GM18861 (cell line): ENCODE data around the gene CFAP91.

Experiments used
- ATAC-seq: cut with Tn5 transposase; IDR thresholded peaks from one replicate; pipeline ENCODE4 v1.9.1; 2021; ENCODE audit not compliant: unreplicated experiment

The CFAP91 gene

GRCh38 chr3:119738741-119739140 is 35.9 kb downstream of the CFAP91 start:
- no peak for ATAC-seq

- ATAC-seq, result no peak
Measured at GRCh38 chr3:119741657-119742590, 39.1 kb downstream of the CFAP91 start.

GRCh38 chr3:119743921-119744320 is 41.1 kb downstream of the CFAP91 start:
- ATAC-seq, result no peak

DNA sequence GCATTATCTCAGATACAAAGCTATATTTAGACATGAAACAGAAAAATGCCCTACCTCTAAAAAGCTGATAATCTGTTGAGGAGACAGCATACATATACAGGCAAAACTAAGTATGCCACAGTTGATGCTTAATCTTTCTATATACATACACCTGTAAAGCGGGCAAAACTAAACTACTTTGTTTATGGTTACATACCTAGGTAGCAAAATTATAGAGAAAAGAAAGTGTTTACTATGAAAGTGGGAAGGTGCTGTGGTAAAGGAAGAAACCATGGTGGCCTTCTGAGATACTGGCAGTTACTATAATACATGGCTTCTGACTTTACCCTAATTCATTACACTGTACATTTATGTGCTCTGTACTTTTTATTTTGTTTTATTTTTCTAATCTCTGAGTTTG is 43.1 kb downstream of the CFAP91 start:
- ATAC-seq, result no peak

- ATAC-seq, result no peak
Measured at GRCh38 chr3:119746423-119746822, 43.6 kb downstream of the CFAP91 start.

DNA sequence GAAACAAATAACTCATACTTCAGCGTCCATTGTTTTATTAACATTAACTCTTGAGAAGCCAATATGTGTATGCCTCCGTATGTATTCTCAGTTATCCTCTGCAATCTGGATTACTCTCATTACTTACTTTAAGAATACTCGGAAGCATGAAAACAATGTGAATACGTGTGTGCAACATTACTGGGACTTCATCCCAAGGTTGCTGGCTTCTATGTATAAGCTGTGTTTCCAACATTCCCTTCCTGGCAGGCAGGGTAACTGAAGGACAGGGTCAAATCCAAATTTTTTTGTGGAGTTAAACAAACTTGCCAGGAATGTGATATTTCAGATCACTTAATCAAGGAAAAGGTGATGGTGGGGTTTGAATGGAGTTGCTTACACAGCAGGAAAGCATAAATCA is 44.5 kb downstream of the CFAP91 start:
- no peak for ATAC-seq

- ATAC-seq, result no peak
Measured at GRCh38 chr3:119748991-119749390, 46.2 kb downstream of the CFAP91 start.

DNA sequence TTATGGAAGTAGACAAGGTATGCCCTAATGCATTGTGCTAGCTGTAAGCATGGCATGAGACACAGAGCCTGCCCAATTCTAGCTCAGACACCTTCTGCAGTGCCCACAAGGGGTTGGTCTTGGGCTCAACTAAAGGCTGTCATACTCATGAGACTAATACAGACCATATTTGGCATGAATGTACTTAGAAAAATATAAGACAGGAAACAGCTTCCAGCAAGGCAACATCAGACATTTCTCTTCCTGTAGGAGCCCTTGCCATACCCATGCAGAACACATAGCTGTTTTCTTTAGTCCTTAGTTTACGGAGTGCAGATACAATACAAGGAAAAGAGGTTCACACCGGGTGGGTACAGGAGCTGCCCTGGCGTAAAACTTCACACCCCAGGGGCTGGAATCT is 48.6 kb downstream of the CFAP91 start:
- ATAC-seq, result no peak
